Hepatocyte (in vitro differentiated cells): ENCODE data around the gene P2RY12. TPM values are rescaled to one million over a fixed set of nuclear protein-coding genes. Genes with fewer than 3 reads are reported as not detected.

ENCODE experiments used
- DNase-seq: peaks from one replicate; pipeline ENCODE4 v3.0.0-alpha.2; 2016; ENCODE audit warnings: low spot score
- H2AFZ ChIP-seq: fragments of 200-600 bp; sonication (generic); 2 replicates; pipeline ENCODE4 v1.6.0; 2016; ENCODE audit warnings: antibody characterized with exemption, mild to moderate bottlenecking
- H3K27ac ChIP-seq: fragments of 200-600 bp; sonication (generic); 2 replicates; pipeline ENCODE4 v1.5.1; 2016; ENCODE audit warnings: mild to moderate bottlenecking
- H3K27me3 ChIP-seq: fragments of 200-600 bp; sonication (generic); 2 replicates; pipeline ENCODE4 v1.6.1; 2016
- H3K36me3 ChIP-seq: fragments of 200-600 bp; sonication (generic); replicated peaks from 2 replicates; pipeline ENCODE4 v1.5.1; 2016; ENCODE audit warnings: low read depth; ENCODE audit not compliant: insufficient read depth
- H3K4me1 ChIP-seq: fragments of 200-600 bp; sonication (generic); 2 replicates; pipeline ENCODE4 v1.5.1; 2016; ENCODE audit warnings: mild to moderate bottlenecking, moderate library complexity; ENCODE audit not compliant: insufficient read depth
- H3K4me2 ChIP-seq: fragments of 200-600 bp; sonication (generic); 2 replicates; pipeline ENCODE4 v1.6.0; 2016
- H3K4me3 ChIP-seq: fragments of 200-600 bp; sonication (generic); 2 replicates; pipeline ENCODE4 v1.5.1; 2016; ENCODE audit warnings: mild to moderate bottlenecking
- H3K79me2 ChIP-seq: fragments of 200-600 bp; sonication (generic); 2 replicates; pipeline ENCODE4 v1.6.0; 2017; ENCODE audit warnings: mild to moderate bottlenecking
- H3K9me2 ChIP-seq: fragments of 200-600 bp; sonication (generic); replicated peaks from 2 replicates; pipeline ENCODE4 v1.6.0; 2017; ENCODE audit warnings: mild to moderate bottlenecking; ENCODE audit not compliant: insufficient read depth
- H3K9me3 ChIP-seq: fragments of 200-600 bp; sonication (generic); 2 replicates; pipeline ENCODE4 v1.5.1; 2016; ENCODE audit warnings: low read depth, mild to moderate bottlenecking
- H4K20me1 ChIP-seq: fragments of 200-600 bp; sonication (generic); 2 replicates; pipeline ENCODE4 v1.6.0; 2016; ENCODE audit warnings: mild to moderate bottlenecking; ENCODE audit not compliant: insufficient read depth, poor library complexity, severe bottlenecking
- CTCF ChIP-seq: fragments of 200-600 bp; sonication (generic); IDR thresholded peaks from 2 replicates; pipeline ENCODE4 v1.5.1; 2016; ENCODE audit warnings: antibody characterized with exemption, mild to moderate bottlenecking; ENCODE audit not compliant: poor library complexity
- EZH2 ChIP-seq: fragments of 200-600 bp; sonication (generic); IDR thresholded peaks from 2 replicates; pipeline ENCODE4 v1.6.1; 2016; ENCODE audit warnings: antibody characterized with exemption, mild to moderate bottlenecking, borderline replicate concordance
- EZH2phosphoT487 ChIP-seq: fragments of 200-600 bp; sonication (generic); IDR thresholded peaks from one replicate; pipeline ENCODE4 v1.6.1; 2018; ENCODE audit warnings: antibody characterized with exemption, mild to moderate bottlenecking, low read depth, moderate library complexity; ENCODE audit not compliant: unreplicated experiment, severe bottlenecking
- WGBS: methylation state at CpG from one replicate; pipeline ENCODE4 v1.1.6; 2016; ENCODE audit warnings: low lambda C conversion rate; ENCODE audit errors: missing lambda C conversion rate; 5-methylcytosine and 5-hydroxymethylcytosine counted together
- polyA plus RNA-seq: library from polyadenylated mRNA; unstranded; fragments of >200 nt; fragmentation: Nextera tagmentation; extraction: Ambion mirVana; gene quantifications from 2 replicates; pipeline ENCODE4 v1.2.1, GENCODE V29; 2016
- total RNA-seq: library from RNA; depleted of rRNA; stranded (reverse); fragments of >200 nt; gene quantifications from 2 replicates; pipeline ENCODE4 v1.2.3, GENCODE V29; 2014

Gene P2RY12
- total and polyA plus RNA-seq, 2 experiments from 2014 or later = 0.07 TPM; not detected in 1

DNA sequence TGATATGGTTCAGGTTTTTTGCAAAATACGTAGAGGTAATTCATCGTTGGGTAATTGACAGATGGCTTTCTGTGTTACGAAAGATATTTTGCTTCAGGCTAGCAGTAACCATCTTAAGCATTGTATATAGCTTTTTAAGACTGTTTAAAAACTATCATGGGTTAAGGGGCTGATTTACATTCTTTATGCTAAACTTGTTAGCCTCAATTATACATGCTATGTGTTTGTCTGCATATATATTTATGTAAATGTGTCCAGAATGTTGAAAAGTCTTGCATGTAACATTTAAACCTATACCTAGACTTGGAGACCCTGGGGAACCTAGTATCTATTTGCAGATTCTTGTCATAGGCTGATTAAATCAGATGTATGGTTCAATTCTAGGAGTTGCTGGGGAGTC is 95.1 kb downstream of the P2RY12 start:
- no peak for DNase-seq
- H3K4me3 ChIP-seq = no peak overlapping the region
- TF ChIP-seq EZH2phosphoT487 (no peak), CTCF (no peak), EZH2 (no peak)

More for the DNA sequence above, 95.1 kb downstream of the P2RY12 start:
- Histone ChIP-seq H3K27me3 (no peaks in the 10 kb centered on the region), H3K9me3 (no peaks in the 10 kb centered on the region), H3K27ac (no peak overlapping the region), H3K4me1 (no peaks in the 10 kb centered on the region), H3K36me3 (no peaks in the 10 kb centered on the region), H3K4me2 (no peak overlapping the region), H3K9me2 (no peaks in the 10 kb centered on the region), H4K20me1 (no peaks in the 10 kb centered on the region), H3K79me2 (no peaks in the 10 kb centered on the region), H2AFZ (no peak overlapping the region)
- 28% methylated on average over 3 of the region's 3 CpGs for WGBS

Other genes with a start within 250 kb of the P2RY12 start
- not detected in 2 replicates for gene GPR171, start 181.5 kb downstream of the P2RY12 start, total RNA-seq
- gene GPR171, start 181.5 kb downstream of the P2RY12 start, polyA plus RNA-seq = 0.51 TPM in 1 of 2 replicates, not detected in the other
- gene P2RY14, start 106.2 kb downstream of the P2RY12 start, total RNA-seq = 0.24 TPM in 1 of 2 replicates, not detected in the other
- gene P2RY14, start 106.2 kb downstream of the P2RY12 start, polyA plus RNA-seq = 0.11 TPM in 1 of 2 replicates, not detected in the other
- 7.0 and 8.8 TPM in 2 replicates for gene GPR87, start 67.9 kb downstream of the P2RY12 start, total RNA-seq
- gene GPR87, start 67.9 kb downstream of the P2RY12 start, polyA plus RNA-seq = 11.0 and 13.2 TPM in 2 replicates
- not detected in 2 replicates for gene P2RY13, start 55.2 kb downstream of the P2RY12 start, total RNA-seq
- gene P2RY13, start 55.2 kb downstream of the P2RY12 start, polyA plus RNA-seq = not detected in 2 replicates
- gene IGSF10, start 76.3 kb upstream of the P2RY12 start, total RNA-seq = 1.0 and 1.4 TPM in 2 replicates
- gene IGSF10, start 76.3 kb upstream of the P2RY12 start, polyA plus RNA-seq = 0.12 and 0.75 TPM in 2 replicates